ENCODE data around the gene TRIP13.

DNA sequence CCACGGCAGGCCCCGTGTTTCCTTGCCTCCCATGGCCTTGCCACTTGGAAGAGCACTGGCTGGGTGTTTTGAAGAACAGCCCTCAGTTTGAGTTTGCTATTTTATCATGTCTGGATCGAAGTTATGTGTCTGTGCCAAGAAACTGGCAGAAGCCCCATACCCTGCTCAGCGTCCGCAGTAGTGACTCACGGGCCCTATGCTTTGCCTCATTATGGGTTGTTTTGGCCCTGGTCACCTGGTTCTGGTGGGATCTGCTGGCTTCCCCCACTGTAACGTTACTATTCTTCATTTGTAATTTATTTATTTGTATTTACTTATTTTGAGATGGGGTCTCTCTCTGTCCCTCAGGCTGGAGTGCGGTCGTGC, 73.6 kb downstream of the TRIP13 start:
- TF ChIP-seq POLR2A (IDR thresholded peaks at IDR 0.05) (no peak), CTCF (IDR thresholded peaks at IDR 0.05 in 4 of 5, conservative IDR thresholded peaks at IDR 0.05 in 1 of 5) (no peak)

Data from gastrocnemius medialis (tissue), 4 donors.